ENCODE measurements around the gene THSD4.

DNA sequence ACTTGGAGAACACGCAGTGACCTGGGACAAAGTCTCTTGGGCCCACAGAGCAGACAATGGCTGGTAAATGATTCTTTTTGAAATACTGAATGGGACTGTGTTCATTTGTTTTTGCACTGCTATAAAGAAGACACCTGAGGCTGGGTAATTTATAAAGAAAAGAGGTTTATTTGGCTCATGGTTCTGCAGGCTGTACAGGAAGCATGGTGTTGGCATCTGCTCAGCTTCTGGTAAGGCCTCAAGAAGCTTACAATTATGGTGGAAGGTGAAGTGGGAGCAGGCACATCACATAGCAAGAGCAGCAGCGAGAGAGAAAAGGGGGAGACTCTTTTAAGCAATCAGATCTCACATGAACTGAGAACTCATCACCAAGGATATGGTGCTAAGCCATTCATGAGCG is 321.6 kb downstream of the THSD4 start:
- TF ChIP-seq, protein P1, sequence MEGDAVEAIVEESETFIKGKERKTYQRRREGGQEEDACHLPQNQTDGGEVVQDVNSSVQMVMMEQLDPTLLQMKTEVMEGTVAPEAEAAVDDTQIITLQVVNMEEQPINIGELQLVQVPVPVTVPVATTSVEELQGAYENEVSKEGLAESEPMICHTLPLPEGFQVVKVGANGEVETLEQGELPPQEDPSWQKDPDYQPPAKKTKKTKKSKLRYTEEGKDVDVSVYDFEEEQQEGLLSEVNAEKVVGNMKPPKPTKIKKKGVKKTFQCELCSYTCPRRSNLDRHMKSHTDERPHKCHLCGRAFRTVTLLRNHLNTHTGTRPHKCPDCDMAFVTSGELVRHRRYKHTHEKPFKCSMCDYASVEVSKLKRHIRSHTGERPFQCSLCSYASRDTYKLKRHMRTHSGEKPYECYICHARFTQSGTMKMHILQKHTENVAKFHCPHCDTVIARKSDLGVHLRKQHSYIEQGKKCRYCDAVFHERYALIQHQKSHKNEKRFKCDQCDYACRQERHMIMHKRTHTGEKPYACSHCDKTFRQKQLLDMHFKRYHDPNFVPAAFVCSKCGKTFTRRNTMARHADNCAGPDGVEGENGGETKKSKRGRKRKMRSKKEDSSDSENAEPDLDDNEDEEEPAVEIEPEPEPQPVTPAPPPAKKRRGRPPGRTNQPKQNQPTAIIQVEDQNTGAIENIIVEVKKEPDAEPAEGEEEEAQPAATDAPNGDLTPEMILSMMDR (IDR thresholded peaks at IDR 0.05): no peak
- TF ChIP-seq NPAS2 (CRISPR knock-in tag; IDR thresholded peaks at IDR 0.05; ENCODE audit: borderline replicate concordance): no peak
- TF ChIP-seq ZSCAN20 (CRISPR knock-in tag; IDR thresholded peaks at IDR 0.05): no peak
- TF ChIP-seq POLR2AphosphoS2 (conservative IDR thresholded peaks at IDR 0.05; ENCODE audit: low read length): no peak
- TF ChIP-seq POLR2A (IDR thresholded peaks at IDR 0.05; ENCODE audit: low read length): no peak
- no peak for TF ChIP-seq MYC (IDR thresholded peaks at IDR 0.05; ENCODE audit: borderline replicate concordance, low read length)
- TF ChIP-seq CHD2 (IDR thresholded peaks at IDR 0.05; ENCODE audit: low read length, partially characterized antibody): no peak
- no peak for TF ChIP-seq NFE2L2 (conservative IDR thresholded peaks at IDR 0.05; ENCODE audit: low read length)
- TF ChIP-seq RFX5 (IDR thresholded peaks at IDR 0.05): no peak
- TF ChIP-seq EP300 (IDR thresholded peaks at IDR 0.05): no peak
- no peak for TF ChIP-seq RARB (CRISPR knock-in tag; IDR thresholded peaks at IDR 0.05)
- TF ChIP-seq, protein P2, sequence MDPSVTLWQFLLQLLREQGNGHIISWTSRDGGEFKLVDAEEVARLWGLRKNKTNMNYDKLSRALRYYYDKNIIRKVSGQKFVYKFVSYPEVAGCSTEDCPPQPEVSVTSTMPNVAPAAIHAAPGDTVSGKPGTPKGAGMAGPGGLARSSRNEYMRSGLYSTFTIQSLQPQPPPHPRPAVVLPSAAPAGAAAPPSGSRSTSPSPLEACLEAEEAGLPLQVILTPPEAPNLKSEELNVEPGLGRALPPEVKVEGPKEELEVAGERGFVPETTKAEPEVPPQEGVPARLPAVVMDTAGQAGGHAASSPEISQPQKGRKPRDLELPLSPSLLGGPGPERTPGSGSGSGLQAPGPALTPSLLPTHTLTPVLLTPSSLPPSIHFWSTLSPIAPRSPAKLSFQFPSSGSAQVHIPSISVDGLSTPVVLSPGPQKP (IDR thresholded peaks at IDR 0.05; ENCODE audit: low read depth, low read length): no peak

Measured in A549 (cell line).